Measurements from ENCODE around the gene DOCK9. TPM values are rescaled to one million over a fixed set of nuclear protein-coding genes. Genes with fewer than 3 reads are reported as not detected.

Gene DOCK9
- total RNA-seq, 2 donors from 2014 or later = 58.6 to 102 TPM

DNA sequence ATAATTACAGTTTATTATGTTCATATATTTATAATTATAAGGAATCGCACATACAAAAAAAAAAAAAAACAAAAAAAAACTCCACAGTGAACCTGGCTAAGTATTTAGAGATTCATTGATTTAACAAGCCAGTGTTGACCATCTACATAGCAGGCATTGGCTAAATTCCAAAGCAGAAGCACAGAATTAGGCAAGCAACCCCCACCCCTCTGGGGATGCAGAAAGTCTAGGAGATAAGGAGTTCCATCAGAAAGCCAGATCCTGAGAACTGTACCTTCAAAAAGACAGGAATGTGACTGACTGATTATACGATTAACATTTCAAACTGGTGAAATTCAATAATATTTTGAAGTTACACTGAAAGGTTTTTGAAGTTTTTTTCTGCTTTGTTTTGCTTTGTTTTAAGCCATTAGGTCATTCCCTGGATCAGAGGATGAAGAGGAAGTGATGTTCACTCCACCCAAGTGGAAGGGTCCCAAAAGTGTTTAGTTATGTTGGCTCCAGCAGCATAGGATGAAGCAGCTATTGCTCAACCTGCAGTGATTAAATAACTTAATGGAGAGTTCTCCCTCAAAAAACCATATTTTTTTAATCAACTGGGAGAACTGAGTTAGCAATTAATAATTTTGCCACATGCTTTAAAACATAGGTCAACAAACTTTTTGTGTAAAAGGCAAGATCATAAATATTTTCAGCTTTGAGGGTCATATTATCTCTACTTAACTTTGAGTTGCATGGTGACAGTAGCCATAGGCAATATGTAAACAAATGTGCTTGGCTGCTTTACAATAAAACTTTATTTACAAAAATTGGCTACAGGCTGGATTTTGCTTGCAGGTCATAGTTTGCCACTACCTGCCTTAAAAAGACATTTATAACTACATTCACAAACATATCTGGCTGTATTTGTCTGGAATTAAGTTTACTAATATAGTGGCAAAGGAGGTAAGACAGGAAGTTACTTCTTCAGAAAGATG lies 49.6 kb downstream of the DOCK9 start:
- DNase-seq (ENCODE audit: low spot score) = no peak
- H3K27ac ChIP-seq = no peak overlapping the region
- no peak for ATAC-seq (ENCODE audit: insufficient number of reproducible peaks, low FRiP score, low read depth)

DNA sequence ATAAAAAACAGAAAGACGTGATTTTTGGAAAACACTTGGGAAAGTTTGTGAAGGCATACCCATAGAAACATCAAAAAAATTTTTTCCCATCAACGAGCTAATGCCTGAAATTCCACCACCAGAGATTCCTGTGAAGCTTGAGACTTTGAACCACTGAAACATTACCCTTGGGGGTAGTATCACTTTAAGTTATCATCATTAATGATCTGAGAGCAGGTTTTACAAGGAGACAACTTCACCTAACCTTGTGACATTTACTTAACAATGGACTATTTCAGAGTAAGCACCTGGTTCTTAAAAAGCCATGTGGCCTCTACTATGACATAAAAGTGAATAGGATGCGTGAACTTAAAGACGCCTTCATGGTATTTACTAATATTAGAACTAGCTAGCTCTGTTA lies 51.9 kb downstream of the DOCK9 start:
- Histone ChIP-seq H3K9me3 (no peaks in the 10 kb centered on the region), H3K4me3 (no peak overlapping the region), H3K4me1 (ENCODE audit: control insufficient read depth in 1 of 2, low read depth in 2 of 2) (peaks cover 0 to 8% of the 10 kb centered on the region in 2 donors), H3K27me3 (replicated peaks; ENCODE audit: insufficient read depth) (no peaks in the 10 kb centered on the region), H3K27ac (no peak overlapping the region), H3K36me3 (no peaks in the 10 kb centered on the region)
- TF ChIP-seq, protein P1, sequence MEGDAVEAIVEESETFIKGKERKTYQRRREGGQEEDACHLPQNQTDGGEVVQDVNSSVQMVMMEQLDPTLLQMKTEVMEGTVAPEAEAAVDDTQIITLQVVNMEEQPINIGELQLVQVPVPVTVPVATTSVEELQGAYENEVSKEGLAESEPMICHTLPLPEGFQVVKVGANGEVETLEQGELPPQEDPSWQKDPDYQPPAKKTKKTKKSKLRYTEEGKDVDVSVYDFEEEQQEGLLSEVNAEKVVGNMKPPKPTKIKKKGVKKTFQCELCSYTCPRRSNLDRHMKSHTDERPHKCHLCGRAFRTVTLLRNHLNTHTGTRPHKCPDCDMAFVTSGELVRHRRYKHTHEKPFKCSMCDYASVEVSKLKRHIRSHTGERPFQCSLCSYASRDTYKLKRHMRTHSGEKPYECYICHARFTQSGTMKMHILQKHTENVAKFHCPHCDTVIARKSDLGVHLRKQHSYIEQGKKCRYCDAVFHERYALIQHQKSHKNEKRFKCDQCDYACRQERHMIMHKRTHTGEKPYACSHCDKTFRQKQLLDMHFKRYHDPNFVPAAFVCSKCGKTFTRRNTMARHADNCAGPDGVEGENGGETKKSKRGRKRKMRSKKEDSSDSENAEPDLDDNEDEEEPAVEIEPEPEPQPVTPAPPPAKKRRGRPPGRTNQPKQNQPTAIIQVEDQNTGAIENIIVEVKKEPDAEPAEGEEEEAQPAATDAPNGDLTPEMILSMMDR (IDR thresholded peaks at IDR 0.05) = no peak
- ATAC-seq (ENCODE audit: insufficient number of reproducible peaks, low FRiP score, low read depth) (no peak), DNase-seq (ENCODE audit: low spot score) (no peak)

More for the DNA sequence above, 49.6 kb downstream of the DOCK9 start:
- Histone ChIP-seq H3K4me3 (no peak overlapping the region), H3K9me3 (no peaks in the 10 kb centered on the region), H3K27me3 (replicated peaks; ENCODE audit: insufficient read depth) (no peaks in the 10 kb centered on the region), H3K4me1 (ENCODE audit: control insufficient read depth in 1 of 2, low read depth in 2 of 2) (peaks cover 0 to 8% of the 10 kb centered on the region in 2 donors), H3K36me3 (no peaks in the 10 kb centered on the region)
- TF ChIP-seq, protein P1 (IDR thresholded peaks at IDR 0.05) = no peak

DNA sequence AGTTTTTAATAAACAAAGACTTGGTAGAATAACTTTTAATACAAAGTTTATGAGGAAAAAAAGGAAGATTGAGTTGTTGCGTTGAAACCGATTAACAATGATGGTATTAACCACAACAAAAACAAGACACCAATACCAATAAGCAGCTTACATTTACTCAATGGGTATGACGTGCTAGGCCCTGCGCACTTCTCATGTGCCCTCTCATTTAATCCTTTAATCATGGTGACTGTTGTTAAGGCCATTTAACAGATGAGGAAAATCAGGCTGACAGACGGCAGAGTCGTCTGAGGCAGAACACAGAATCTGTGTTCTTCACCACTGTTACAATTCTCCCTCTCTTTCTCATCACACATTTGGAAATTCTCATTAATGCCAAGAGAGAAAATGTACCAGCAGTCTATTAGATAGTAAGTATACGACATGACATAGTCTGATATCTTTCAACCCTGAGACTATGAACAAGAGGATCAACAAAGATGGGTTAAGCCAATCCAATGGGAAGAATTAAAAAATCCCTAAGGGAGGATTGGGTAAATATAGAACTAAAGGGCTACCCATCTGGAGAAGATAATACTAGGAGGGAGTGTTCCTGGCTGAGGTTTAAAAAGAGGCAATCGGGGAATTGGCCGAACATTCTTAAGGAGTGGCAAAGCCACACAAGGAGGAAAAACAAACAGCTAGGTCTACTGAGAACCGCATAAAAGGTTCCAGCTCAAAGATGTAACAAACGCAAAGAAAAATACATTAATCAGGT lies 54.0 kb downstream of the DOCK9 start:
- Histone ChIP-seq H3K27me3 (replicated peaks; ENCODE audit: insufficient read depth) (no peaks in the 10 kb centered on the region), H3K9me3 (no peaks in the 10 kb centered on the region), H3K27ac (no peak overlapping the region), H3K36me3 (no peaks in the 10 kb centered on the region), H3K4me3 (no peak overlapping the region), H3K4me1 (ENCODE audit: control insufficient read depth in 1 of 2, low read depth in 2 of 2) (peaks cover 0 to 8% of the 10 kb centered on the region in 2 donors)
- TF ChIP-seq, protein P1 (IDR thresholded peaks at IDR 0.05) = no peak
- ATAC-seq (ENCODE audit: insufficient number of reproducible peaks, low FRiP score, low read depth) (no peak), DNase-seq (ENCODE audit: low spot score) (no peak)

DNA sequence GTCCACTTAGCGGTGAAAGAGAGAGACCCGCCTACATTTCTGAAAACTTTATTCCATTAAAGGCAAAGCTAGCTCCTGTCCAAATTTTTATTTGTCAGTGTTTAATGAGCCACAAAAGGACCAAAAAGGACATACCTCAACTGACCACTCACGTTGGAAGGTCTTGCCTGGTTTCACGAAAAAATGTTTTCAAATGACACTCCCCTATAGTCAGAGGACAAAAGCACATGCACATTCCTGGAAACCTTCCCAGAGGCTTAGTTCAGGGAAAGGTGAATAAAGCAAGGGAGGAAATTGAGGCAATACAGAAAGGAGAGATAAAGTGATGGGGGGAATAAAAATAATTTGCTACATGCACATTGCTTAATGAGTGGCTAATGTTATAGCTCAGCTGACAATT lies 55.6 kb downstream of the DOCK9 start:
- Histone ChIP-seq H3K27ac (no peak overlapping the region), H3K36me3 (no peaks in the 10 kb centered on the region), H3K4me3 (no peak overlapping the region), H3K9me3 (no peaks in the 10 kb centered on the region), H3K27me3 (replicated peaks; ENCODE audit: insufficient read depth) (no peaks in the 10 kb centered on the region), H3K4me1 (ENCODE audit: control insufficient read depth in 1 of 2, low read depth in 2 of 2) (no peaks in the 10 kb centered on the region)
- ATAC-seq (ENCODE audit: insufficient number of reproducible peaks, low FRiP score, low read depth) (no peak), DNase-seq (ENCODE audit: low spot score) (no peak)
- TF ChIP-seq, protein P1 (IDR thresholded peaks at IDR 0.05) = no peak

DNA sequence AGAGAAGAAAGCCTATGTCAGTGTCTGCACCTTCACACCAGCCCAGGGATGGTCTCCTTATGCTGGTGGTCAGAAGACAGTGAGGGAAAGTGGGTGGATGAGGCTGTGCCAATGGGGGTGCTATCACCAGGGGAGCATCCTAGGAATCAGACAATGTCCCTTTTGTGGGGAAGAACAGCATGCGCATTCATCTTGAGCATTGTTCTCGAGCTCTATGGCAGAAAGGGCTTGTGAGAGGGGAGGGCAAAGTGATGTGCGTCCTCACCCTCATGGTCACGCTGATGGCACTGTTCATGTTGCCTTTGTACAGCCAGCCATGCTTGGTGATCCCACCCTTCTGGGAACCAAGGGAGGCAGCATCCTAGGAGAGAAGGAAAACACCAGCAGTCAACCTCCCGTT lies 56.1 kb downstream of the DOCK9 start:
- Histone ChIP-seq H3K4me3 (no peak overlapping the region), H3K9me3 (no peaks in the 10 kb centered on the region), H3K4me1 (ENCODE audit: control insufficient read depth in 1 of 2, low read depth in 2 of 2) (no peaks in the 10 kb centered on the region), H3K36me3 (no peaks in the 10 kb centered on the region), H3K27me3 (replicated peaks; ENCODE audit: insufficient read depth) (no peaks in the 10 kb centered on the region), H3K27ac (no peak overlapping the region)
- DNase-seq (ENCODE audit: low spot score) (no peak), ATAC-seq (ENCODE audit: insufficient number of reproducible peaks, low FRiP score, low read depth) (no peak)
- TF ChIP-seq, protein P1 (IDR thresholded peaks at IDR 0.05) = no peak
